Endodermal cell (in vitro differentiated cells): ENCODE results near the gene PRPF6. TPM values are rescaled to one million over a fixed set of nuclear protein-coding genes. Genes with fewer than 3 reads are reported as not detected.

Experiments used
- DNase-seq: peaks from one replicate; pipeline ENCODE4 v3.0.0-alpha.2; 2017
- H3K27ac ChIP-seq: 2 replicates; pipeline ENCODE4 v1.5.1; 2013; ENCODE audit warnings: mild to moderate bottlenecking, low read depth, low read length, moderate library complexity
- H3K27me3 ChIP-seq: 2 replicates; pipeline ENCODE4 v1.6.1; 2013; ENCODE audit warnings: mild to moderate bottlenecking, low read length, moderate library complexity; ENCODE audit not compliant: insufficient read depth, control insufficient read depth, poor library complexity, severe bottlenecking
- H3K36me3 ChIP-seq: 2 replicates; pipeline ENCODE4 v1.7.0; 2013; ENCODE audit warnings: mild to moderate bottlenecking, low read length, moderate library complexity; ENCODE audit not compliant: control insufficient read depth, insufficient read depth
- H3K4me1 ChIP-seq: one replicate; pipeline ENCODE4 v1.7.0; 2013; ENCODE audit warnings: low read length; ENCODE audit not compliant: control insufficient read depth, insufficient read depth
- H3K4me3 ChIP-seq: 2 replicates; pipeline ENCODE4 v1.5.1; 2013; ENCODE audit warnings: mild to moderate bottlenecking, low read length, moderate library complexity
- H3K9ac ChIP-seq: 2 replicates; pipeline ENCODE4 v1.6.1; 2013; ENCODE audit warnings: mild to moderate bottlenecking, low read length, moderate library complexity; ENCODE audit not compliant: poor library complexity, severe bottlenecking; ENCODE audit errors: extremely low read depth
- H3K9me3 ChIP-seq: 2 replicates; pipeline ENCODE4 v1.6.1; 2013; ENCODE audit warnings: mild to moderate bottlenecking, low read length, moderate library complexity; ENCODE audit not compliant: control insufficient read depth
- H3K27ac Mint-ChIP-seq: 2 replicates; pipeline ENCODE4 v1.8.0; 2020; ENCODE audit warnings: mixed read lengths
- H3K27me3 Mint-ChIP-seq: 2 replicates; pipeline ENCODE4 v1.8.0; 2021; ENCODE audit warnings: mild to moderate bottlenecking, mixed read lengths; ENCODE audit not compliant: insufficient read depth
- H3K36me3 Mint-ChIP-seq: 2 replicates; pipeline ENCODE4 v1.8.0; 2020; ENCODE audit warnings: low read depth, mixed read lengths
- H3K4me1 Mint-ChIP-seq: 2 replicates; pipeline ENCODE4 v1.8.0; 2020; ENCODE audit warnings: mixed read lengths
- H3K4me3 Mint-ChIP-seq: 2 replicates; pipeline ENCODE4 v1.8.0; 2020; ENCODE audit warnings: mild to moderate bottlenecking, moderate library complexity, mixed read lengths
- H3K9me3 Mint-ChIP-seq: 2 replicates; pipeline ENCODE4 v1.8.0; 2020; ENCODE audit warnings: mild to moderate bottlenecking, mixed read lengths
- WGBS, 2 experiments: methylation state at CpG; one replicate each; pipeline versions ENCODE4 v1.1.5 to v1.1.7; 2013; ENCODE audit warnings: missing lambda C conversion rate in 2 of 2, mixed read lengths in 1 of 2; ENCODE audit not compliant: insufficient coverage in 1 of 2, insufficient read length in 1 of 2; 5-methylcytosine and 5-hydroxymethylcytosine counted together
- total RNA-seq, 2 donors: library from RNA; stranded (reverse); fragmentation: NEBNext Ultra II Directional in 1 of 2; extraction: Animal tissue kit (Norgen Biotek cat#: 25700) in 1 of 2; gene quantifications; 2 replicates in 1 of 2; 3 replicates in 1 of 2; pipeline ENCODE4 v1.2.1, GENCODE V29; 2021
- TF ChIP-seq, protein P1 (sequence below): fragments of 200-600 bp; sonication (generic); conservative IDR thresholded peaks from 2 replicates; pipeline ENCODE4 v1.5.0; 2021; ENCODE audit warnings: antibody characterized with exemption, mild to moderate bottlenecking

PRPF6 gene
- total RNA-seq, 2 donors from 2014 or later: 73.3 to 73.9 TPM

GRCh38 chr20:64073476-64074183 lies 92.7 kb downstream of the PRPF6 start:
- Histone ChIP-seq H3K27ac (no peak overlapping the region), H3K4me1 (no peaks in the 10 kb centered on the region), H3K9me3 (no peaks in the 10 kb centered on the region), H3K36me3 (no peaks in the 10 kb centered on the region), H3K27me3 (no peaks in the 10 kb centered on the region), H3K9ac (no peak overlapping the region), H3K4me3 (no peak overlapping the region)
- H3K36me3 Mint-ChIP-seq: peaks cover 4% of the 10 kb centered on the region
- no peaks in the 10 kb centered on the region for H3K9me3 Mint-ChIP-seq
- no peaks in the 10 kb centered on the region for H3K27me3 Mint-ChIP-seq
- WGBS, 2 experiments: 92 to 100% methylated on average over 9 to 37 of the region's 37 CpGs
- H3K4me3 Mint-ChIP-seq: no peak overlapping the region
- TF ChIP-seq, protein P1, sequence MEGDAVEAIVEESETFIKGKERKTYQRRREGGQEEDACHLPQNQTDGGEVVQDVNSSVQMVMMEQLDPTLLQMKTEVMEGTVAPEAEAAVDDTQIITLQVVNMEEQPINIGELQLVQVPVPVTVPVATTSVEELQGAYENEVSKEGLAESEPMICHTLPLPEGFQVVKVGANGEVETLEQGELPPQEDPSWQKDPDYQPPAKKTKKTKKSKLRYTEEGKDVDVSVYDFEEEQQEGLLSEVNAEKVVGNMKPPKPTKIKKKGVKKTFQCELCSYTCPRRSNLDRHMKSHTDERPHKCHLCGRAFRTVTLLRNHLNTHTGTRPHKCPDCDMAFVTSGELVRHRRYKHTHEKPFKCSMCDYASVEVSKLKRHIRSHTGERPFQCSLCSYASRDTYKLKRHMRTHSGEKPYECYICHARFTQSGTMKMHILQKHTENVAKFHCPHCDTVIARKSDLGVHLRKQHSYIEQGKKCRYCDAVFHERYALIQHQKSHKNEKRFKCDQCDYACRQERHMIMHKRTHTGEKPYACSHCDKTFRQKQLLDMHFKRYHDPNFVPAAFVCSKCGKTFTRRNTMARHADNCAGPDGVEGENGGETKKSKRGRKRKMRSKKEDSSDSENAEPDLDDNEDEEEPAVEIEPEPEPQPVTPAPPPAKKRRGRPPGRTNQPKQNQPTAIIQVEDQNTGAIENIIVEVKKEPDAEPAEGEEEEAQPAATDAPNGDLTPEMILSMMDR: no peak
- no peak for DNase-seq
- H3K27ac Mint-ChIP-seq: no peak overlapping the region
- no peaks in the 10 kb centered on the region for H3K4me1 Mint-ChIP-seq

GRCh38 chr20:64074184-64074789 lies 93.4 kb downstream of the PRPF6 start:
- Mint-ChIP-seq H3K27me3 (no peaks in the 10 kb centered on the region), H3K9me3 (no peaks in the 10 kb centered on the region), H3K27ac (no peak overlapping the region), H3K4me3 (no peak overlapping the region), H3K4me1 (peaks cover 3% of the 10 kb centered on the region), H3K36me3 (peaks cover 4% of the 10 kb centered on the region)
- Histone ChIP-seq H3K4me3 (no peak overlapping the region), H3K36me3 (no peaks in the 10 kb centered on the region), H3K4me1 (no peaks in the 10 kb centered on the region), H3K27ac (no peak overlapping the region), H3K27me3 (no peaks in the 10 kb centered on the region), H3K9me3 (no peaks in the 10 kb centered on the region), H3K9ac (no peak overlapping the region)
- 93 to 97% methylated on average over 27 to 28 of the region's 28 CpGs for WGBS, 2 experiments
- TF ChIP-seq, protein P1: no peak
- no peak for DNase-seq

GRCh38 chr20:64074963-64075362 lies 94.0 kb downstream of the PRPF6 start:
- no peaks in the 10 kb centered on the region for H3K36me3 ChIP-seq
- H3K36me3 Mint-ChIP-seq: peaks cover 4% of the 10 kb centered on the region
- WGBS, 2 experiments: 94 to 96% methylated on average over 8 of the region's 8 CpGs
- no peaks in the 10 kb centered on the region for H3K9me3 ChIP-seq
- H3K9ac ChIP-seq: no peak overlapping the region
- no peaks in the 10 kb centered on the region for H3K27me3 Mint-ChIP-seq
- no peak overlapping the region for H3K27ac Mint-ChIP-seq
- H3K4me3 Mint-ChIP-seq: no peak overlapping the region
- no peaks in the 10 kb centered on the region for H3K27me3 ChIP-seq
- no peaks in the 10 kb centered on the region for H3K9me3 Mint-ChIP-seq
- no peak for DNase-seq
- peaks cover 3% of the 10 kb centered on the region for H3K4me1 Mint-ChIP-seq
- no peak overlapping the region for H3K27ac ChIP-seq
- H3K4me3 ChIP-seq: no peak overlapping the region
- TF ChIP-seq, protein P1: no peak
- H3K4me1 ChIP-seq: no peaks in the 10 kb centered on the region
